ENCODE measurements around the gene TMEM178B. TPM values are rescaled to one million over a fixed set of nuclear protein-coding genes. Genes with fewer than 3 reads are reported as not detected.

Gene TMEM178B
- total RNA-seq, 1 experiment from 2014 or later: not detected

DNA sequence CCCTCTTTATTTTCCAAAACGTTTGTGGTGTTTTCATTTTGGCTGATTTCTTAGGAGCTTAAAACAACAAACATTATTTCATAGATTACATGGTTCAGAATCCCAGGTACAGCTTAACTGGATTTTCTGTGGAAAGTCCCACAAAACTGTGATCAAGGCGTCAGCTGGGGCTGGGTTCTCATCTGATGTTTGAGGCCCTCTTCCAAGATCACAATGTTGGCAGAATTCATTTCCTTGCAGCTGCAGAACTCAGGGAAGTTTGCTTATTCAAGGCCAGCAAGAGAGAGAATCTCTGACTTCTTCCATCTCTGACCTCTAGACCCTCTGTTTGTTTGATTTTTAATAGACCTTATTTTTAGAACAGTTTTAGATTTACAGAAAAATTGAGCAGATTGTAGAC lies 368.9 kb downstream of the TMEM178B start:
- no peak overlapping the region for H2AFZ ChIP-seq (ENCODE audit: low read length)
- no peak overlapping the region for H3K4me2 ChIP-seq (ENCODE audit: low read depth, low read length, poor library complexity, severe bottlenecking)
- no peaks in the 10 kb centered on the region for H3K4me1 ChIP-seq (ENCODE audit: low read length)
- H3K79me2 ChIP-seq (ENCODE audit: low read length): no peaks in the 10 kb centered on the region
- no peaks in the 10 kb centered on the region for H3K36me3 ChIP-seq (ENCODE audit: insufficient read depth, low read length)
- H3K4me3 ChIP-seq (ENCODE audit: low read length): no peak overlapping the region
- DNase-seq: no peak
- H3K9me3 ChIP-seq (ENCODE audit: low read length): no peaks in the 10 kb centered on the region
- H3K27me3 ChIP-seq (ENCODE audit: low read length): no peaks in the 10 kb centered on the region
- H3K9me2 ChIP-seq (replicated peaks; ENCODE audit: insufficient read depth, low read length): no peaks in the 10 kb centered on the region
- H3K9ac ChIP-seq (ENCODE audit: low read length): no peak overlapping the region
- no peak overlapping the region for H3K27ac ChIP-seq (ENCODE audit: low read length)
- H4K20me1 ChIP-seq (ENCODE audit: insufficient read depth, low read depth, low read length): no peaks in the 10 kb centered on the region

DNA sequence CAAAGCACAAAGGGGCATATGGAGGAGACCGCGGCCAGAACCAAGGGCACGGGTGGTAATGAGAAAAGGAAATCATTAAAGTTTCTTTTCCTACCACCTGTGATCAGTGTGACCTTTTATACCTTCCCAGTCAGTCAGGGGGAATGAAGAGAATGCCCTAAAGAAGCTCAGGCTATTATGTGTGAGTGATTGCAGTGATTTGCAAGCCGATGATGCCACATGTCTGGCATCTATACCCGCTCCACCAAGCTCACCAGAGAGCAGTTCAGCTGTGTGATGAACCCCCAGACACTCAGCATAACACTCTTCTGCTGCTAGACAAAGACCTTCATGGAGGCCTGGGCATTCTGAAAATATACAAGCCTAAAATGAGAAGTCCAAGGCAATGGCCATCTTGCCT lies 371.1 kb downstream of the TMEM178B start:
- H2AFZ ChIP-seq (ENCODE audit: low read length): no peak overlapping the region
- H3K4me2 ChIP-seq (ENCODE audit: low read depth, low read length, poor library complexity, severe bottlenecking): no peak overlapping the region
- no peaks in the 10 kb centered on the region for H3K36me3 ChIP-seq (ENCODE audit: insufficient read depth, low read length)
- no peaks in the 10 kb centered on the region for H3K4me1 ChIP-seq (ENCODE audit: low read length)
- DNase-seq: no peak
- no peak overlapping the region for H3K4me3 ChIP-seq (ENCODE audit: low read length)
- no peaks in the 10 kb centered on the region for H3K9me3 ChIP-seq (ENCODE audit: low read length)
- H3K27me3 ChIP-seq (ENCODE audit: low read length): no peaks in the 10 kb centered on the region
- no peak overlapping the region for H3K9ac ChIP-seq (ENCODE audit: low read length)
- H3K79me2 ChIP-seq (ENCODE audit: low read length): no peaks in the 10 kb centered on the region
- H3K9me2 ChIP-seq (replicated peaks; ENCODE audit: insufficient read depth, low read length): no peaks in the 10 kb centered on the region
- H3K27ac ChIP-seq (ENCODE audit: low read length): no peak overlapping the region
- H4K20me1 ChIP-seq (ENCODE audit: insufficient read depth, low read depth, low read length): no peaks in the 10 kb centered on the region

DNA sequence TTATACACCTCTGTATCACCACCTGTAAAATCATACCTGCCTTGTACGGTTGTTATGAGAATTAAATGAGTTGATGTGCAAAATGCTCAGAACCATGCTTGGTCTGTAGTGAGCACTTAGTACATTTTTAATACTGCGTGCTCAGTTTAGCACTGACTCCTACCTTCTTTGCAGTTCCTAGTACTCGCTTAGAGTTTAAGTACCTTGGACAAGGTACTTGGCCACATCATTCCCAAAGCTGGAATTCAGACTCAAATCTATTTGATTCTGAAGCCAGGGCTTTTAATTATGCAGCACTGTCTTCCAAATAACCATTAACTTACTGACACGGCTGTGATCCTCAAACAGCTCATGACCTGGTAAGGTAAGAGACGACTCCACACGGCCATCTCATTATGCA lies 377.4 kb downstream of the TMEM178B start:
- Histone ChIP-seq H3K4me2 (ENCODE audit: low read depth, low read length, poor library complexity, severe bottlenecking) (no peak overlapping the region), H3K79me2 (ENCODE audit: low read length) (no peaks in the 10 kb centered on the region), H3K4me3 (ENCODE audit: low read length) (no peak overlapping the region), H3K27me3 (ENCODE audit: low read length) (no peaks in the 10 kb centered on the region), H3K27ac (ENCODE audit: low read length) (no peak overlapping the region), H3K9me2 (replicated peaks; ENCODE audit: insufficient read depth, low read length) (no peaks in the 10 kb centered on the region), H3K36me3 (ENCODE audit: insufficient read depth, low read length) (no peaks in the 10 kb centered on the region), H4K20me1 (ENCODE audit: insufficient read depth, low read depth, low read length) (no peaks in the 10 kb centered on the region), H3K9ac (ENCODE audit: low read length) (no peak overlapping the region), H3K4me1 (ENCODE audit: low read length) (no peaks in the 10 kb centered on the region), H3K9me3 (ENCODE audit: low read length) (no peaks in the 10 kb centered on the region), H2AFZ (ENCODE audit: low read length) (no peak overlapping the region)
- DNase-seq: no peak

DNA sequence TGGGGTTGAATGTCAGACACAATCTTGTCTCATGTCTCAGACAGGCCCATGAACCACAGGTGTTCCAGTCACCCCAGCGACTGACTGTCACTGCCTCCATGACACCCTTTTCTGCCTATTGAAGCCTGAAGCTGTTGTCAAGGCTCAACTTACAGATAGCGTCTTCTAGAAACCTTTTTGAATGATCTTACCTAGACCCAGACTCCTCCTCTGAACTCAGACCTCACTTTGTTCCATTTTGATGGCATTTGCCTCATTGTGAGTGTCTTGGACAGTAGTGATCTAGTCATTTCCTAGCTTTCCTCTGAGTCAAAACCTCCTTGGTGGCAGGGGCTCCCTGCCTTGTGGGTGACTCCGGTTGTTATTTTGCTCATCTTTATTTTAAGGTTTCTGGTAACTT lies 379.0 kb downstream of the TMEM178B start:
- H3K9me3 ChIP-seq (ENCODE audit: low read length): no peaks in the 10 kb centered on the region
- no peaks in the 10 kb centered on the region for H3K36me3 ChIP-seq (ENCODE audit: insufficient read depth, low read length)
- no peaks in the 10 kb centered on the region for H3K9me2 ChIP-seq (replicated peaks; ENCODE audit: insufficient read depth, low read length)
- DNase-seq: no peak
- no peaks in the 10 kb centered on the region for H3K27me3 ChIP-seq (ENCODE audit: low read length)
- H4K20me1 ChIP-seq (ENCODE audit: insufficient read depth, low read depth, low read length): no peaks in the 10 kb centered on the region
- H3K4me1 ChIP-seq (ENCODE audit: low read length): no peaks in the 10 kb centered on the region
- H3K79me2 ChIP-seq (ENCODE audit: low read length): no peaks in the 10 kb centered on the region
- no peak overlapping the region for H3K9ac ChIP-seq (ENCODE audit: low read length)
- no peak overlapping the region for H3K27ac ChIP-seq (ENCODE audit: low read length)
- H3K4me2 ChIP-seq (ENCODE audit: low read depth, low read length, poor library complexity, severe bottlenecking): no peak overlapping the region
- H3K4me3 ChIP-seq (ENCODE audit: low read length): no peak overlapping the region
- H2AFZ ChIP-seq (ENCODE audit: low read length): no peak overlapping the region

DNA sequence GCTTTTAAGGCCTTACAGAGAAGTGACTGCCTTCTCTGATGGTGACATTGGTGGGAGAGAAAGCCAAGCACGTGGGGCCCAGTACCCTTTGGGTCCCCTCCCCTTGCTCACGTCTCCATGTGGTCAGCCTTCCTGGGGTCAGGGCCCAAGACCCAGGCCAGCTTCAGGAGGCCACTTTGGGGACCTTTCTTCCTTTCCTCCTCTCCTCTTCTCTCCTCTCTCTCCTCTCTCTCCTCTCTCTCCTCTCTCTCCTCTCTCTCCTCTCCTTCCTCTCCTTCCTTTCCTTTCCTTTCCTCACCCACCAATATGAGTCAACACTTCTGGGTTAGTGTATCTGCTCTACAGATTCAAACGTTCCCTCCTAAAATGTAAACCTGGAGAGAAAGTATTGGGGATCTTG lies 380.5 kb downstream of the TMEM178B start:
- Histone ChIP-seq H2AFZ (ENCODE audit: low read length) (no peak overlapping the region), H3K9ac (ENCODE audit: low read length) (no peak overlapping the region), H3K27me3 (ENCODE audit: low read length) (no peaks in the 10 kb centered on the region), H3K27ac (ENCODE audit: low read length) (no peak overlapping the region), H4K20me1 (ENCODE audit: insufficient read depth, low read depth, low read length) (no peaks in the 10 kb centered on the region), H3K9me2 (replicated peaks; ENCODE audit: insufficient read depth, low read length) (no peaks in the 10 kb centered on the region), H3K4me2 (ENCODE audit: low read depth, low read length, poor library complexity, severe bottlenecking) (no peak overlapping the region), H3K9me3 (ENCODE audit: low read length) (no peaks in the 10 kb centered on the region), H3K36me3 (ENCODE audit: insufficient read depth, low read length) (no peaks in the 10 kb centered on the region), H3K4me1 (ENCODE audit: low read length) (no peaks in the 10 kb centered on the region), H3K4me3 (ENCODE audit: low read length) (no peak overlapping the region), H3K79me2 (ENCODE audit: low read length) (no peaks in the 10 kb centered on the region)
- DNase-seq: no peak

DNA sequence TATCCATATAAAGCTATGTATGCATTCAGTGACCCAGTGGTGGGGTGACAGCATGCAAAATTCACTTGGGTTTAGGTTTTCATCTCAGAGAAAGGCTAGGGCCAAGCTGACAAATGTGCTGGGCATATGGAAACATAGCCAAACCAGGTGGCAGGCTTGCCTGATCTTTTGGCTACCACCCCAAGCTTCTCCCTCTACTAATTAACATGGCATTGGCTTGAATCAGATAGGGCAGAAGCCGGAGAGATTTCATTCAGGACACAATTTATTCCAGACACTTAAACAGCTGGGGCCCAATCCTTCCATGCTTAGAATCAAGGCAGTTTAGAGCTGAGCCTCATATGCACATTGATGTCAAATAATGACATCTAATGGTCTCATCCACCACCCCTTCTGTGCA lies 381.9 kb downstream of the TMEM178B start:
- Histone ChIP-seq H3K9me2 (replicated peaks; ENCODE audit: insufficient read depth, low read length) (no peaks in the 10 kb centered on the region), H3K9ac (ENCODE audit: low read length) (no peak overlapping the region), H3K4me1 (ENCODE audit: low read length) (no peaks in the 10 kb centered on the region), H4K20me1 (ENCODE audit: insufficient read depth, low read depth, low read length) (no peaks in the 10 kb centered on the region), H2AFZ (ENCODE audit: low read length) (no peak overlapping the region), H3K36me3 (ENCODE audit: insufficient read depth, low read length) (no peaks in the 10 kb centered on the region), H3K27ac (ENCODE audit: low read length) (no peak overlapping the region), H3K9me3 (ENCODE audit: low read length) (no peaks in the 10 kb centered on the region), H3K4me2 (ENCODE audit: low read depth, low read length, poor library complexity, severe bottlenecking) (no peak overlapping the region), H3K4me3 (ENCODE audit: low read length) (no peak overlapping the region), H3K27me3 (ENCODE audit: low read length) (no peaks in the 10 kb centered on the region), H3K79me2 (ENCODE audit: low read length) (no peaks in the 10 kb centered on the region)
- DNase-seq: no peak

DNA sequence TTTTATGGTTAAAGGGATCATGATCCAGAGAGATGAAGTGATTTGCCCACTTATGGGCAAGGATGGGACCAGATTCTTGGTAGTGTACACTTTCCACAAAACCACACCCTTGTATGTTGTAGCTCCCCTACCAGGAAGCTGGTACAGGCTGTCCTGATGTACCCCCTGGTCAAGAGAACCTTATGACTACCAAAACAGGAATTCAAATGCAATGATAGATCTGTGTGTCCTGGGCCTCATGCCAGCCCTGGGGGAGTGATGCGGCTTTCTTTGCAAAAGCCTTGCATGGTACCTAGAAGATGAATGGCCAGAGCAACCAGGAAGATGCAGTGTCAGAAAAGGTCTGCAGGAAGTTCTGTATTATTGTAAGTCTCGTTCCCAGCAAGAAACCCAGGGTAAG lies 382.4 kb downstream of the TMEM178B start:
- DNase-seq: no peak
- no peaks in the 10 kb centered on the region for H4K20me1 ChIP-seq (ENCODE audit: insufficient read depth, low read depth, low read length)
- H2AFZ ChIP-seq (ENCODE audit: low read length): no peak overlapping the region
- no peak overlapping the region for H3K9ac ChIP-seq (ENCODE audit: low read length)
- no peaks in the 10 kb centered on the region for H3K9me2 ChIP-seq (replicated peaks; ENCODE audit: insufficient read depth, low read length)
- no peaks in the 10 kb centered on the region for H3K27me3 ChIP-seq (ENCODE audit: low read length)
- no peaks in the 10 kb centered on the region for H3K36me3 ChIP-seq (ENCODE audit: insufficient read depth, low read length)
- H3K79me2 ChIP-seq (ENCODE audit: low read length): no peaks in the 10 kb centered on the region
- no peaks in the 10 kb centered on the region for H3K9me3 ChIP-seq (ENCODE audit: low read length)
- H3K4me1 ChIP-seq (ENCODE audit: low read length): no peaks in the 10 kb centered on the region
- no peak overlapping the region for H3K4me2 ChIP-seq (ENCODE audit: low read depth, low read length, poor library complexity, severe bottlenecking)
- no peak overlapping the region for H3K27ac ChIP-seq (ENCODE audit: low read length)
- no peak overlapping the region for H3K4me3 ChIP-seq (ENCODE audit: low read length)

DNA sequence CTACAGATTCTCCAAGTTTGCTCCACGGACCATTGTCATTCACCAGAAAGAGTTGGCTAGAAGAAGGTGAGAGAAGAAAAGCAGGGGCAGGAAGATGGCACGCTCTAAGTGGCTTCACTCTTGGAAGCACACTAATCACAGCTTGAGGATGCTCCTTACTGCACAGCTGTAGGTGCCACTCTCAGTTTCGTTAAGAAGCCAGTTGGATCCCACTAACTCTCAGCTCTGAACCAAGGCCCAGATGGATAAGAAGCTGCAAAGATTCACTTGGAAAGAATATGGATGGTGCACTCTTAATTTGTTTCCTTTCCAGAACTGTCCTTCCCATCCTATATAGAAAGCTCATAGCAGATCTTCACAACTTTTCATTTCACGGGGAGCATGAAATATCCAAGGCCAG lies 382.8 kb downstream of the TMEM178B start:
- no peak overlapping the region for H3K9ac ChIP-seq (ENCODE audit: low read length)
- H3K79me2 ChIP-seq (ENCODE audit: low read length): no peaks in the 10 kb centered on the region
- no peak overlapping the region for H3K4me2 ChIP-seq (ENCODE audit: low read depth, low read length, poor library complexity, severe bottlenecking)
- no peak for DNase-seq
- no peaks in the 10 kb centered on the region for H4K20me1 ChIP-seq (ENCODE audit: insufficient read depth, low read depth, low read length)
- H3K4me3 ChIP-seq (ENCODE audit: low read length): no peak overlapping the region
- H3K27me3 ChIP-seq (ENCODE audit: low read length): no peaks in the 10 kb centered on the region
- H3K9me2 ChIP-seq (replicated peaks; ENCODE audit: insufficient read depth, low read length): no peaks in the 10 kb centered on the region
- no peaks in the 10 kb centered on the region for H3K9me3 ChIP-seq (ENCODE audit: low read length)
- no peaks in the 10 kb centered on the region for H3K4me1 ChIP-seq (ENCODE audit: low read length)
- H2AFZ ChIP-seq (ENCODE audit: low read length): no peak overlapping the region
- H3K36me3 ChIP-seq (ENCODE audit: insufficient read depth, low read length): no peaks in the 10 kb centered on the region
- H3K27ac ChIP-seq (ENCODE audit: low read length): no peak overlapping the region

Data from Karpas-422 (cell line).